ENCODE data around the gene TM6SF1. TPM values are rescaled to one million over a fixed set of nuclear protein-coding genes. Genes with fewer than 3 reads are reported as not detected.
"Not testable (repeated sequence)": the region's sequence is repeated elsewhere in the genome, so short reads cannot be mapped to it uniquely, and the experiment has no call there.

Gene TM6SF1
- total and polyA plus RNA-seq, 2 donors: 3.7 to 5.7 TPM

- WGBS: 57% methylated on average over 5 of the region's 5 CpGs
- Histone ChIP-seq H3K27ac (ENCODE audit: low read depth) (no peak overlapping the region), H3K36me3 (ENCODE audit: insufficient read depth) (no peaks in the 10 kb centered on the region), H3K4me3 (ENCODE audit: low read depth, low read length) (no peak overlapping the region), H3K4me1 (ENCODE audit: insufficient read depth) (no peaks in the 10 kb centered on the region)
- DNase-seq (ENCODE audit: extremely low spot score): no peak
Observed at GRCh38 chr15:83077491-83078230, 29.8 kb upstream of the TM6SF1 start.

DNA sequence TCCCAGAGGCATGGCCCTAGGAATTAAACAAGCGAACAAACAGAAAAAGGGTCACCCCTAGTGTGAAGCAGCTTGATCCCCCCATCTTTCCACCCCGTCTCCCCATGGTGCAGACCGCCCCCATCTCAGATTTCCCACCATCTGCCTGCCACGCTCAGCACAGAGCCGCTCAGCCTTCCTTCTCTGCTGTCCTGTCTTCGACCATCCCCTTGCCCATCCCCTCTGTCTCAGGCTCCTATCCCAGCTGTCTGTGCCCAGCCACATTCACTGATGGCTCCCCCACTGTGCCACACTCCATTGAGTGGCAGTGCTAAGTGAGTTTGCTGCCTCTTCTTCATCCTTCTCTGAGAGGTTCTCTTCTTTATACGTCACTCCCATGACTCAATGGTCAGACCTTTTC, 28.7 kb upstream of the TM6SF1 start:
- no peak overlapping the region for H3K27ac ChIP-seq (ENCODE audit: low read depth)
- H3K4me1 ChIP-seq (ENCODE audit: insufficient read depth): no peaks in the 10 kb centered on the region
- no peak overlapping the region for H3K4me3 ChIP-seq (ENCODE audit: low read depth, low read length)
- no peaks in the 10 kb centered on the region for H3K36me3 ChIP-seq (ENCODE audit: insufficient read depth)
- DNase-seq (ENCODE audit: extremely low spot score): no peak
- 55% methylated on average over 7 of the region's 7 CpGs for WGBS

- H3K4me1 ChIP-seq (ENCODE audit: insufficient read depth): no peaks in the 10 kb centered on the region
- no peaks in the 10 kb centered on the region for H3K36me3 ChIP-seq (ENCODE audit: insufficient read depth)
- DNase-seq (ENCODE audit: extremely low spot score): no peak
- H3K27ac ChIP-seq (ENCODE audit: low read depth): no peak overlapping the region
- H3K4me3 ChIP-seq (ENCODE audit: low read depth, low read length): no peak overlapping the region
- WGBS: 80% methylated on average over 5 of the region's 5 CpGs
Observed at GRCh38 chr15:83081256-83082014, 26.0 kb upstream of the TM6SF1 start.

DNA sequence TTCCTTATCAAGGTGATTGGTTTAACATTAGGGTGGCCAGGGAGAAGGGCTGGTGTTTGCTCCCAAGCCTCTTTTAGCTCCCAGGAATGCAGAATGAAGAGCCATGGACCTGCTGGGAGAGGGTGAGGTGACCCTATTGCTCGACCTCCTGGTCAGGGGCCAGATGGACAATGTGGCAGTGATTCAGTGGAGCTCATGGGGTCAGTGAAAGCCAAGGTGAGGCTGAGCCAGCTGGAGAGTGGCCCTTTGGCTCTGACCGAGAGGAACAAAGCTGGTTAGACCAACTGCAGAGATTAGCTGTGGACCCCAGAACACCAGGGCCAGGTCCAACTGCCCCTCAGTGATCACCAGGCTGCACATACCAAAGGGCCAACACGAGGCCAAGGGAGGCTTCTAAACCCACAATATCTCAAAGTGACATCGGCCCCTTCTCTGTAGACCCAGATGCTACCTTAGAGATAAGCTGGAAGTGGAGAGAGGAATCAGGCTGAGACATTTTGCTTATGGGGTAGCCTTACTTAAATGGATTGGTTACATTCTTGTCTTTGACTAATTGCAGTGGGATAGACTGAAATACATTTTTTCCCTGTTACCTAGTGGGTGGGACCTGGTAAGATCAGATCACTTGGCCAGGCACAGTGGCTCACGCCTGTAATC, 24.6 kb upstream of the TM6SF1 start:
- Histone ChIP-seq H3K4me1 (ENCODE audit: insufficient read depth) (no peaks in the 10 kb centered on the region), H3K36me3 (ENCODE audit: insufficient read depth) (no peaks in the 10 kb centered on the region), H3K4me3 (ENCODE audit: low read depth, low read length) (no peak overlapping the region), H3K27ac (ENCODE audit: low read depth) (no peak overlapping the region)
- no peak for DNase-seq (ENCODE audit: extremely low spot score)
- 67% methylated on average over 5 of the region's 5 CpGs for WGBS

GRCh38 chr15:83085461-83085860, 22.0 kb upstream of the TM6SF1 start:
- not testable (repeated sequence) for DNase-seq (ENCODE audit: extremely low spot score); H3K4me3 ChIP-seq (ENCODE audit: low read depth, low read length); H3K27ac ChIP-seq (ENCODE audit: low read depth); H3K36me3 ChIP-seq (ENCODE audit: insufficient read depth); H3K4me1 ChIP-seq (ENCODE audit: insufficient read depth)
- WGBS: 84% methylated on average over 3 of the region's 3 CpGs

GRCh38 chr15:83085864-83086552, 21.4 kb upstream of the TM6SF1 start:
- H3K36me3 ChIP-seq (ENCODE audit: insufficient read depth); H3K4me1 ChIP-seq (ENCODE audit: insufficient read depth); H3K27ac ChIP-seq (ENCODE audit: low read depth); H3K4me3 ChIP-seq (ENCODE audit: low read depth, low read length); DNase-seq (ENCODE audit: extremely low spot score): not testable (repeated sequence)
- 88% methylated on average over 8 of the region's 8 CpGs for WGBS

DNA sequence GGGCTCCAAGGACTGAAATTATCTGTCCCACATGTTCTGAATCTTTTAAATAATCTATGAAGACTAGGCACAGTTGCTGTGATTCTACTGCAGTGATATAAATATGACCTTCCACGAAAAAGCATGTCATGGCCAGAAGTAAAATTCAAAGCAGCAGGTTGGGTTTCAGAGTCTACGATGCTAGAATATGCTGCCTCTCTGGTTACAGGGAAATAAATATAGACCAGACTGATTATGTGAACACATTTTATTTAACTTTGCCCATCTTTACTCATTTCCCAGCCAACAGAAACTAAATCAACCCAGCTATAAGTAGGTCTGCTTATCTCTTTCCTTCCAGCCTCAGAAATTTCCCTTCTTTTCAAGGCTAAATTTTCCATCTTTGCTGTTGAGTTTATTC, 19.9 kb upstream of the TM6SF1 start:
- no peak for DNase-seq (ENCODE audit: extremely low spot score)
- no peak overlapping the region for H3K4me3 ChIP-seq (ENCODE audit: low read depth, low read length)
- 69% methylated on average over 2 of the region's 2 CpGs for WGBS
- no peaks in the 10 kb centered on the region for H3K36me3 ChIP-seq (ENCODE audit: insufficient read depth)
- no peaks in the 10 kb centered on the region for H3K4me1 ChIP-seq (ENCODE audit: insufficient read depth)
- no peak overlapping the region for H3K27ac ChIP-seq (ENCODE audit: low read depth)

- 77% methylated on average over 2 of the region's 2 CpGs for WGBS
- Histone ChIP-seq H3K4me3 (ENCODE audit: low read depth, low read length) (no peak overlapping the region), H3K27ac (ENCODE audit: low read depth) (no peak overlapping the region), H3K36me3 (ENCODE audit: insufficient read depth) (no peaks in the 10 kb centered on the region), H3K4me1 (ENCODE audit: insufficient read depth) (no peaks in the 10 kb centered on the region)
- DNase-seq (ENCODE audit: extremely low spot score): no peak
Observed at GRCh38 chr15:83088876-83089275, 18.6 kb upstream of the TM6SF1 start.

DNA sequence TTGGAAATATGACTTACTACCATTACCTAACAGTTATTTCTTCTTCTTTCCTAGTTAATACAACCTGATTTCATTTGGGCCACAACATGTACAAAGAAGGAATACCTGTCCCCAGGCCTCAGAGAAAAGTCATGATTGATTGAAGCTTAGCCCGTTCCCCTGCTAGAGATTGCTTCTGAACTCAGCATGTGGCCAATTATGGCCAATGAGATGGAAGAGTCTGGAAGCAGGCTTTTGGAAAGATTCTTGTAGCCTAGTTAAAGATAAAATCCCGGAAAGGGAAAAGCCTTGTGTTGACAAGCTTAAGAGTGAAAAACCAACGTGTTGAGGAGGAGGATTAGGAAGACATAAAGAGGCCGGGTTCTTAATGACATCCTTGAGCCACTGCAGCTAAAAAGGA, 17.0 kb upstream of the TM6SF1 start:
- Histone ChIP-seq H3K27ac (ENCODE audit: low read depth) (no peak overlapping the region), H3K4me1 (ENCODE audit: insufficient read depth) (no peaks in the 10 kb centered on the region), H3K4me3 (ENCODE audit: low read depth, low read length) (no peak overlapping the region), H3K36me3 (ENCODE audit: insufficient read depth) (no peaks in the 10 kb centered on the region)
- DNase-seq (ENCODE audit: extremely low spot score): no peak
- WGBS: 25% methylated on average over 4 of the region's 4 CpGs

GRCh38 chr15:83091965-83092308, 15.5 kb upstream of the TM6SF1 start:
- DNase-seq (ENCODE audit: extremely low spot score); H3K36me3 ChIP-seq (ENCODE audit: insufficient read depth); H3K4me3 ChIP-seq (ENCODE audit: low read depth, low read length); H3K27ac ChIP-seq (ENCODE audit: low read depth); H3K4me1 ChIP-seq (ENCODE audit: insufficient read depth): not testable (repeated sequence)
- WGBS: 93% methylated on average over 3 of the region's 3 CpGs

DNA sequence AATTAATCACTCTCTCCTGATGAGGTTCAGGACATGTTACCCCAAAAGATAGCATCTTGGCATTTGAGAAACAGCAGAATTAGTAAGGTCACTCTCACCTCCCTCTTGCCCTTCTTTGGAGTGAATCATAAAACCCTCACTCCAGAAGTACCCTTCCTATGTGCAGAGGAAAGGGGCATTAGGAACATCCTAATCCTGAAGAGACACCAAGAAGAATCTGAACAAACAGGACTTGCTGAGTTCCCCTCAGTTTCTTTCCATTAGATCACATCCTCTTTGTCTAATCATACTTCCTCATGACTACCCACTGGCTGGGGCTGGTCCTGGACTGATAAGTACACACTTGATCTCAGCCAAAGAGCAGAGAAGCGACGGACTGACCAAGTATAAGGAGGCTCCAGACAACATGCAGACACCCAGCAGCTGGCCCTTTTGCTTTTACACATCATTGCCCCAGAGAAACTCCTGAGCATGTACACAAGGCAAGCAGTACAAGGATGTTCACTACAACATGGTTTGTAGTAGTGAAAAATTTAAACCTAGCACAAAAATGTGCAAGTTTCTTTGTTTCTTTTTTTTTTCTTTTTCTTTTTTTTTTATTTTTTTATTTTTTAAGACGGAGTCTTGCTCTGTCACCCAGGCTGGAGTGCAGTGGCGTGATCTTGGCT, 15.0 kb upstream of the TM6SF1 start:
- no peak overlapping the region for H3K27ac ChIP-seq (ENCODE audit: low read depth)
- 53% methylated on average over 4 of the region's 4 CpGs for WGBS
- H3K36me3 ChIP-seq (ENCODE audit: insufficient read depth): no peaks in the 10 kb centered on the region
- no peak overlapping the region for H3K4me3 ChIP-seq (ENCODE audit: low read depth, low read length)
- no peaks in the 10 kb centered on the region for H3K4me1 ChIP-seq (ENCODE audit: insufficient read depth)
- DNase-seq (ENCODE audit: extremely low spot score): no peak

GRCh38 chr15:83094583-83094982, 12.9 kb upstream of the TM6SF1 start:
- DNase-seq (ENCODE audit: extremely low spot score): no peak
- no peaks in the 10 kb centered on the region for H3K4me1 ChIP-seq (ENCODE audit: insufficient read depth)
- no peak overlapping the region for H3K4me3 ChIP-seq (ENCODE audit: low read depth, low read length)
- no peak overlapping the region for H3K27ac ChIP-seq (ENCODE audit: low read depth)
- no peaks in the 10 kb centered on the region for H3K36me3 ChIP-seq (ENCODE audit: insufficient read depth)
- WGBS: 81% methylated on average over 5 of the region's 5 CpGs

DNA sequence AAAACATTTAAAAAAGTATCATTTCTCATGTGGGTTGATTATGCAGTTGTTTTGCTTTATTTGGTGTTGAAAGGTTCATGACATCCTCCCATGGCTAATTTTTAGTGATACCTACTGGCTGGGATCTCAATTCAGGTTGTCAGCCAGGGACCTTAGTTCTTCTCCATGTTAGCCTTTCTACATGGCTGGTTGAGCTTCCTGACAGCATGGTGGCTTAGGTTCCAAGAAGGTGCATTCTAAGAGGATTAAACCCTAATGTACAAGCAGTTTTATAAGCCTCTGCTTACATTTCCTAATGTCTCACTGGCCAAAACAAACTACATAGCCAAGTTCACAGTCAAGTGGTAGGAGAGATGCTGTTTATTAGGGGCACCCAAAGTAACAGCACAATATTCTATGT, 9.4 kb upstream of the TM6SF1 start:
- Histone ChIP-seq H3K4me1 (ENCODE audit: insufficient read depth) (no peaks in the 10 kb centered on the region), H3K4me3 (ENCODE audit: low read depth, low read length) (no peak overlapping the region), H3K36me3 (ENCODE audit: insufficient read depth) (no peaks in the 10 kb centered on the region), H3K27ac (ENCODE audit: low read depth) (no peak overlapping the region)
- DNase-seq (ENCODE audit: extremely low spot score): no peak

Data from urinary bladder (tissue), 4 donors.